ENCODE measurements around the gene CASR. TPM values are rescaled to one million over a fixed set of nuclear protein-coding genes. Genes with fewer than 3 reads are reported as not detected.

Gene CASR
- total RNA-seq, 2 donors from 2014 or later = 1.2 TPM; not detected in 1

DNA sequence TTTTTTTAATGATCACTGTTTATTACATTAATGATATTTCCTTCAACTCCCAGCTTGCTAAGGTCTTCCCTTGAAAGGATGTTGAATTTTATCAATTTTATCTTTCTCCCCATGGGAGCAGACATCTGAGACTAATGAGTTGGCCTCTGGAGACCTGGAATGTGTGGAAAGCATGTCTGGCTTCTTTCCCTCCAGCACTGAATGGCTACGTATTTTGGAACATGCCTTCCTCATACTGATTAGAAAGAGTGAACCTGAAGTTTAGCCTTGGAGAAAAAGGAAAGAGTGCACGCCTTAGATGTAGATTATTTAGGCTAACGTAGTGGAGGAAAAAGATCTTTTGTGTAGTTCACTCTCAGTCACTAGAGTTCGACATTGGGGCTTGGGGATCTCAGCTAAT is 25.1 kb downstream of the CASR start:
- no peaks in the 10 kb centered on the region for H3K9me3 ChIP-seq
- DNase-seq (ENCODE audit: low spot score) = no peak
- H3K4me3 ChIP-seq = no peak overlapping the region
- no peak for TF ChIP-seq POLR2AphosphoS5 (IDR thresholded peaks at IDR 0.05)
- TF ChIP-seq, protein P1, sequence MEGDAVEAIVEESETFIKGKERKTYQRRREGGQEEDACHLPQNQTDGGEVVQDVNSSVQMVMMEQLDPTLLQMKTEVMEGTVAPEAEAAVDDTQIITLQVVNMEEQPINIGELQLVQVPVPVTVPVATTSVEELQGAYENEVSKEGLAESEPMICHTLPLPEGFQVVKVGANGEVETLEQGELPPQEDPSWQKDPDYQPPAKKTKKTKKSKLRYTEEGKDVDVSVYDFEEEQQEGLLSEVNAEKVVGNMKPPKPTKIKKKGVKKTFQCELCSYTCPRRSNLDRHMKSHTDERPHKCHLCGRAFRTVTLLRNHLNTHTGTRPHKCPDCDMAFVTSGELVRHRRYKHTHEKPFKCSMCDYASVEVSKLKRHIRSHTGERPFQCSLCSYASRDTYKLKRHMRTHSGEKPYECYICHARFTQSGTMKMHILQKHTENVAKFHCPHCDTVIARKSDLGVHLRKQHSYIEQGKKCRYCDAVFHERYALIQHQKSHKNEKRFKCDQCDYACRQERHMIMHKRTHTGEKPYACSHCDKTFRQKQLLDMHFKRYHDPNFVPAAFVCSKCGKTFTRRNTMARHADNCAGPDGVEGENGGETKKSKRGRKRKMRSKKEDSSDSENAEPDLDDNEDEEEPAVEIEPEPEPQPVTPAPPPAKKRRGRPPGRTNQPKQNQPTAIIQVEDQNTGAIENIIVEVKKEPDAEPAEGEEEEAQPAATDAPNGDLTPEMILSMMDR (IDR thresholded peaks at IDR 0.05) = no peak
- no peak for TF ChIP-seq POLR2A (IDR thresholded peaks at IDR 0.05)
- intact Hi-C loops (cut with DNase I) = no loop called here
- H3K36me3 ChIP-seq = no peaks in the 10 kb centered on the region
- WGBS = 71% methylated on average over 4 of the region's 4 CpGs
- H3K27me3 ChIP-seq (replicated peaks; ENCODE audit: insufficient read depth) = no peaks in the 10 kb centered on the region
- no peak overlapping the region for H3K27ac ChIP-seq
- no peaks in the 10 kb centered on the region for H3K4me1 ChIP-seq (replicated peaks)

DNA sequence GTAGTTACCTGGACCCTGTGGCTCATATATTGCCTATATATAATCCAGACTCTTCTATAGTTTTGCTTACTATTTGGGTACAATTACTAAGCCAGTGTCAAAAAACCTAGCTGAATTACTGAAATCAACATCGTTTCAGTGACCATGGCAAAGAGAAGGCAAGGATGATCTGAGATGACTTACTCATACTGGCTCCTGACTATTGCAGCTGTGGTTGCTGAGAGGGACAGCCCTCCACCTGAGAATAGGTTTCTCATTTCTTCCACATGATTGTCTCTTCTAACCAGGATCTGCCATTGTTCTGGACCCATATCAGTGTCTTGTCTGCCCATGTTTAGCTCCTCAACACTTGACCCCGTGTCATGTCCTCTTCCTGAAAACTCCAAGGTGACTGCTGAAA is 30.2 kb downstream of the CASR start:
- TF ChIP-seq, protein P1 (IDR thresholded peaks at IDR 0.05) = no peak
- TF ChIP-seq POLR2AphosphoS5 (IDR thresholded peaks at IDR 0.05) (no peak), POLR2A (IDR thresholded peaks at IDR 0.05) (no peak)
- no peaks in the 10 kb centered on the region for H3K9me3 ChIP-seq
- 56% methylated on average over 2 of the region's 2 CpGs for WGBS

DNA sequence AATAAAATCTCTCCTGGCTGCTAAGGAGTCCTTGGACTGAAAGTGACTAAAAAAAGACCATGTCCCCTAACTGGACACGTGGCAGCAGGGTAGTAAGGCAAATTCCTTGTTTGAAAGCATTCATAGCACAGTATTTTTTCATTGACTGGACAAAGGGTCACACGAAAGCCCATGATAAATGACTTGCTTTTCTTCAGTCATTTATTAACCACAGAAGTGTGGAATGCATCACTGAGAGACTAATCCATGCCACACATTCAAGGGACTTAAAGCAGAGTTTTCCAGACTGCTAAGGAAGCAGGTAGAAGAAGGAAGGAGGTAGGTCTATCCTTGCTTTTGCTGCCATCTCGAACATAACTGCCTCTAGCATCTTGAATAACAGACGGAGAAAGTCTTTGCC is 31.2 kb downstream of the CASR start:
- Histone ChIP-seq H3K36me3 (no peaks in the 10 kb centered on the region), H3K27ac (no peak overlapping the region), H3K4me1 (replicated peaks) (no peaks in the 10 kb centered on the region), H3K9me3 (no peaks in the 10 kb centered on the region), H3K27me3 (replicated peaks; ENCODE audit: insufficient read depth) (no peaks in the 10 kb centered on the region), H3K4me3 (no peak overlapping the region)
- TF ChIP-seq, protein P1 (IDR thresholded peaks at IDR 0.05) = no peak
- TF ChIP-seq POLR2A (IDR thresholded peaks at IDR 0.05) = no peak
- TF ChIP-seq POLR2AphosphoS5 (IDR thresholded peaks at IDR 0.05) = no peak
- WGBS = 68% methylated on average over 4 of the region's 4 CpGs
- no peak for DNase-seq (ENCODE audit: low spot score)
- intact Hi-C loops (cut with DNase I) = no loop called here

More for the DNA sequence above, 30.2 kb downstream of the CASR start:
- Histone ChIP-seq H3K36me3 (no peaks in the 10 kb centered on the region), H3K27ac (no peak overlapping the region), H3K4me3 (no peak overlapping the region), H3K4me1 (replicated peaks) (no peaks in the 10 kb centered on the region), H3K27me3 (replicated peaks; ENCODE audit: insufficient read depth) (no peaks in the 10 kb centered on the region)
- DNase-seq (ENCODE audit: low spot score) = no peak
- intact Hi-C loops (cut with DNase I) = no loop called here

DNA sequence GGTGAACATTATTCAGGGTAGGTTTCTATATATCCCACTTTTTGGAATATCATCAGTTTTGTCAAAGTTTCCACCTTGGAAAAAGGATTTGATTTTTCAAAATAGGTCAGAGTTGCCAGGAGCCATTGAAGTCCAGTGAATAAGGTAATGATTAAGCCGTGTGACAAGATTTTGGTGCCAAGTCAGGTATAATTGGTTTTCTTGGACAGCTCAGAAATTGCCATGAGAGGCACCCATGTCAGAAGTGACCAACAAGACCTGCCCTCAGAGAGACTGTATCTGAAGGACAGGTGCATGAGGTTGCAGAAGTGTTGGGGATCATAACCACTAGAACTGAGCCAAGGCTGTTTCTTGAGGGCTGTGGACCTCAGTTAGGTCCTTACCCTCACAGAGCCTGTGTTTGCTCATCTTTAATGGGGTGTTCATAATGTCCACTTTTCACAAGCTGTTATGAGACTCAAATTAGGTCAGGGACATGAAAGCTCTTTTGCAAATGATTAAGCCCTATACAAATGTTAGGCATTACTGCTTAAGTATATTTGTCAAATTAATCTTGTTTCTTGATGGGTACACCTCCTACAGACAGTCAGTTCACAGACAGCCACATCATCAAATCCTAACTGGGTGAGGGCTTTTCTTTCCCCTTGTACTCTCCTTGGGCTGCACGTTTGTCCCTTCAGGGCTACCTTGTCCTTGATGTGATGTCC is 32.3 kb downstream of the CASR start:
- no peak for DNase-seq (ENCODE audit: low spot score)
- Histone ChIP-seq H3K9me3 (no peaks in the 10 kb centered on the region), H3K27me3 (replicated peaks; ENCODE audit: insufficient read depth) (no peaks in the 10 kb centered on the region), H3K4me3 (no peak overlapping the region), H3K36me3 (no peaks in the 10 kb centered on the region), H3K4me1 (replicated peaks) (no peaks in the 10 kb centered on the region), H3K27ac (no peak overlapping the region)
- 84% methylated on average over 2 of the region's 2 CpGs for WGBS
- TF ChIP-seq POLR2AphosphoS5 (IDR thresholded peaks at IDR 0.05) (no peak), POLR2A (IDR thresholded peaks at IDR 0.05) (no peak)
- TF ChIP-seq, protein P1 (IDR thresholded peaks at IDR 0.05) = no peak
- intact Hi-C loops (cut with DNase I) = no loop called here

DNA sequence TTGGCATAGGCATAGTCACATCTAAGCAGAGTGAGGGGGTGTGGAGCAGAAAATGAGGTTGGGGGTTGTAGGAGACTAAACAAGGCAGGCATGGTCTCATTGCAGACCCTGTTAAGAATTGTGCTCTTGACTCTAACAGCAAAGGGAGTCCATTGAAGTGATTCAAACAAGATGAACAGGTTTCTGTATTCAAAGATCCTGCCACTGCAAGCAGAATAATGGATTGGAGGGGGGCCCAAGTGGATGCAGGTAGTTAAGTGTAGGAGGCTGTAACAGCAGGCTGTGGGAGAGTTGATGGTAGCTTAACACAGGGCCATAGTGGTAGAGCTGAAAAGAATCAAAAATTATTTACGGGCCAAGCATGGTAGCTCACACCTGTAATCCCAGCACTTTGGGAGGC is 34.4 kb downstream of the CASR start:
- Histone ChIP-seq H3K36me3 (no peaks in the 10 kb centered on the region), H3K27ac (no peak overlapping the region), H3K4me1 (replicated peaks) (no peaks in the 10 kb centered on the region), H3K27me3 (replicated peaks; ENCODE audit: insufficient read depth) (no peaks in the 10 kb centered on the region), H3K4me3 (no peak overlapping the region), H3K9me3 (no peaks in the 10 kb centered on the region)
- 85% methylated on average over 1 of the region's 1 CpG for WGBS
- TF ChIP-seq, protein P1 (IDR thresholded peaks at IDR 0.05) = no peak
- TF ChIP-seq POLR2A (IDR thresholded peaks at IDR 0.05) (no peak), POLR2AphosphoS5 (IDR thresholded peaks at IDR 0.05) (no peak)
- intact Hi-C loops (cut with DNase I) = no loop called here
- DNase-seq (ENCODE audit: low spot score) = no peak
